Measurements from ENCODE around the gene SETD2.

The SETD2 gene

GRCh38 chr3:47020311-47020710, 143.6 kb downstream of the SETD2 start:
- DNase-seq (ENCODE audit: low read depth), result no peak
- TF ChIP-seq CTCF (IDR thresholded peaks at IDR 0.05; ENCODE audit: insufficient read depth, low read depth, low read length, missing control alignments), result no peak
- no peak overlapping the region for H3K4me3 ChIP-seq (ENCODE audit: low read length)

- DNase-seq (ENCODE audit: low read depth), result peak; percentile 81
- H3K4me3 ChIP-seq (ENCODE audit: low read length), result no peak overlapping the region
- no peak for TF ChIP-seq CTCF (IDR thresholded peaks at IDR 0.05; ENCODE audit: insufficient read depth, low read depth, low read length, missing control alignments)
These were observed 144.7 kb downstream of the SETD2 start for GRCh38 chr3:47019201-47019600.

GRCh38 chr3:47018269-47018611, 145.7 kb downstream of the SETD2 start:
- no peak overlapping the region for H3K4me3 ChIP-seq (ENCODE audit: low read length)
- DNase-seq (ENCODE audit: low read depth), result no peak
- no peak for TF ChIP-seq CTCF (IDR thresholded peaks at IDR 0.05; ENCODE audit: insufficient read depth, low read depth, low read length, missing control alignments)

- no peak for DNase-seq (ENCODE audit: low read depth)
- TF ChIP-seq CTCF (IDR thresholded peaks at IDR 0.05; ENCODE audit: insufficient read depth, low read depth, low read length, missing control alignments), result no peak
- H3K4me3 ChIP-seq (ENCODE audit: low read length), result no peak overlapping the region
These were observed 146.2 kb downstream of the SETD2 start for GRCh38 chr3:47017504-47018268.

GRCh38 chr3:47016934-47017435, 146.9 kb downstream of the SETD2 start:
- peak; percentile 77 for DNase-seq (ENCODE audit: low read depth)
- no peak for TF ChIP-seq CTCF (IDR thresholded peaks at IDR 0.05; ENCODE audit: insufficient read depth, low read depth, low read length, missing control alignments)
- H3K4me3 ChIP-seq (ENCODE audit: low read length), result no peak overlapping the region

- TF ChIP-seq CTCF (IDR thresholded peaks at IDR 0.05; ENCODE audit: insufficient read depth, low read depth, low read length, missing control alignments), result no peak
- DNase-seq (ENCODE audit: low read depth), result no peak
- H3K4me3 ChIP-seq (ENCODE audit: low read length), result no peak overlapping the region
These were observed 147.6 kb downstream of the SETD2 start for GRCh38 chr3:47016086-47016933.
